ENCODE data around the gene SELP. TPM values are rescaled to one million over a fixed set of nuclear protein-coding genes. Genes with fewer than 3 reads are reported as not detected.
A peak's percentile ranks its signal among the peaks of the same experiment; 100 is the strongest.
"Not testable (repeated sequence)": the region's sequence is repeated elsewhere in the genome, so short reads cannot be mapped to it uniquely, and the experiment has no call there.

The SELP gene
- 1 to 10 TPM in 1 of 2 experiments, under 1 TPM in 1; 0.42 to 1.1 TPM for total RNA-seq

DNA sequence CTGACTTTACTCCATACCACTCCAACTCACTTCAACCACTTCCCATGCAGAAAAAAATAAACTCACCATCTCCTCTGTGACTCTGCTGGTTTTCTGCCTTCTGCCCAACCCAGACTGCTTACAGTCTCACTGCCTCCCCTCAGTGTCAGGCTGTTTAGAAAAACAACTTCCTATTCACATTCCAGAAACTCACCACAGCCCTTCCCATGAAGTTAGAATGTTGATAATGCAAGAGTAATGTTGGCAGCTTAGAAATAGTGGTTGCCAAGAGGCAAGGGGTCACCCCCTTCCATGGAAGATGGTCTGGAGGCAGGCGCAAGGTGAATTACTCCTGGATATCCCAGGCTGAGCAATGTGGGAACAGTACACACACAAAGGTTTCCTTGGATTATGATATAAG, at the start of gene SELP:
Gene SELP (minus strand): TSS at position 119 of the 400 bp plus-strand sequence. CDS start 50 bp downstream, at position 69.
- Mint-ChIP-seq H3K27me3 (no peaks in the 10 kb centered on the region), H3K27ac (no peak within 1 kb of the TSS), H3K4me1 (peaks cover 41% of the 10 kb centered on the region), H3K36me3 (peaks cover 19% of the 10 kb centered on the region), H3K9me3 (peaks cover 18% of the 10 kb centered on the region), H3K4me3 (no peak within 1 kb of the TSS)
- DNase-seq, result no peak

DNA sequence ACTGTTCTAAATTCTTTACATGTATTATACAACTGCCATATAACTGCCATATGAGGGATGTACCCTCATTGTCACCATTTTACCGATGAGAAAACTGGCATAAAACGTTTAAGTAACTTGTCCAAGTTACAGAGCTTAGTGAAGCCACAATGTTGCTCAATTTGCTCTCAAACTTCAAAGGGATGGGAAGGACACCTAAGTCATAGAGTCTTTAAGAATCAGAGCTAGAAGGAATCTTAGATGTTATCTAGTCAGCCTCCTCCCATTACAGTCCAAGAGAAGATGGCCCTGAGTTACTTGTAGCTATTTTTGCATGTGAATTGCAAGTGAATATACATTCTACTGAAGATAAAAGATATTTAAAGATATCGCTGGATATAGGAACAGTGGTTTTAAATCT, 49.8 kb upstream of the SELP start:
- Mint-ChIP-seq H3K4me1 (peaks cover 60% of the 10 kb centered on the region), H3K9me3 (peaks cover 4% of the 10 kb centered on the region), H3K4me3 (no peak overlapping the region), H3K27me3 (no peaks in the 10 kb centered on the region), H3K27ac (peak overlapping the region; percentile 87), H3K36me3 (peaks cover 2% of the 10 kb centered on the region)
- no peak for DNase-seq

DNA sequence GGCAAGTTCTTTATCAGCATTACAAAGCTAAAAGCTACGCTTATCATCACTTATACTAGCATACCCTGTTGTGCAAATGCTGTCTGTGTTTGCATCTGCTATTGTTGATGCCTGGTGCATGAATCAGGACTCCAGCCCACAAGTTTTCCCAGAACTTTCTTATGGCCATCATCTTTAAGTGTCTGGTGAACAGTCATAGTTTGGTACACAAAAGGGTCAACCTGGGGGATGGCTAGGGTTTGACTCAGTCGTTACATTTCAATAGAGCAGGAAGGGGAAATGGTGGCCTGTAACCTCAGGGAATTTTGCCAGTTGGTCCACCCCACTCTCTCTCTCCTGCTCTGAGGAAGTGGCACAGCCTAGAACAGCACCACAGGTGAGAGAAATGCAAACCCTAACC, 46.1 kb upstream of the SELP start:
- Mint-ChIP-seq H3K4me1 (peaks cover 52% of the 10 kb centered on the region), H3K36me3 (peaks cover 9% of the 10 kb centered on the region), H3K9me3 (peaks cover 12% of the 10 kb centered on the region), H3K4me3 (no peak overlapping the region), H3K27me3 (no peaks in the 10 kb centered on the region), H3K27ac (peak overlapping the region; percentile 4)
- no peak for DNase-seq

DNA sequence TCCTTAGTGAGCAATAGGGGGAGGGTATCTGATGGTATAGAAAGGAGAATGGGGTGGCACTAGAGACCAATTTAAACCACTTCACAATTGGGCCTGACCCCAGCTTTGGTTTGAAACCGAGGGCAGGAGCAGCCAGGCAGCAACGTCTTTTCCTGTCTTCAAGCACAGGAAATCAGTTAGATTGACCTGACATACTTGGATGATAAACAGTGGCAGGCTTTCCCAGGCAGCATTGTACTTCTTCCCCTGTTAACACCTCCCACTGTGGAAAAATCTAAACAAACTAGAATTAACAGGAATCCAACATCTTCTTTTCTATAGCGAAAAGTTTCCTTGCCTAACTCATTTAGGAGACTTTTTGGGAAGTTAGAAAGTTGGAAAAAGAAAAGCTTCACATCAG, 40.9 kb upstream of the SELP start:
- H3K36me3 Mint-ChIP-seq, result peaks cover 41% of the 10 kb centered on the region
- peak overlapping the region; percentile 56 for H3K27ac Mint-ChIP-seq
- no peaks in the 10 kb centered on the region for H3K27me3 Mint-ChIP-seq
- H3K4me1 Mint-ChIP-seq, result peaks cover 53% of the 10 kb centered on the region
- H3K9me3 Mint-ChIP-seq, result peaks cover 25% of the 10 kb centered on the region
- H3K4me3 Mint-ChIP-seq, result no peak overlapping the region
- no peak for DNase-seq

DNA sequence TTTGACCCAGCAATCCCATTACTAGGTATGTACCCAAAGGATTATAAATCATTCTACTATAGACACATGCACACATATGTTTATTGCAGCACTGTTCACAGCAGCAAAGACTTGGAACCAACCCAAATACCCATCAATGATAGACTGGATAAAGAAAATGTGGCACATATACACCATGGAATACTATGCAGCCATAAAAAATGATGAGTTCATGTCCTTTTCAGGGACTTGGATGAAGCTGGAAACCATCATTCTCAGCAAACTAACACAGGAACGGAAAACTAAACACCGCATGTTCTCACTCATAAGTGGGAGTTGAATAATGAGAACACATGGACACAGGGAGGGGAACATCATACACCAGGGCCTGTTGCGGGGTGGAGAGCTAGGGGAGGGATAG, 40.3 kb upstream of the SELP start:
- Mint-ChIP-seq H3K9me3 (peaks cover 25% of the 10 kb centered on the region), H3K36me3 (peaks cover 41% of the 10 kb centered on the region)
- H3K4me3 Mint-ChIP-seq, result not testable (repeated sequence)

DNA sequence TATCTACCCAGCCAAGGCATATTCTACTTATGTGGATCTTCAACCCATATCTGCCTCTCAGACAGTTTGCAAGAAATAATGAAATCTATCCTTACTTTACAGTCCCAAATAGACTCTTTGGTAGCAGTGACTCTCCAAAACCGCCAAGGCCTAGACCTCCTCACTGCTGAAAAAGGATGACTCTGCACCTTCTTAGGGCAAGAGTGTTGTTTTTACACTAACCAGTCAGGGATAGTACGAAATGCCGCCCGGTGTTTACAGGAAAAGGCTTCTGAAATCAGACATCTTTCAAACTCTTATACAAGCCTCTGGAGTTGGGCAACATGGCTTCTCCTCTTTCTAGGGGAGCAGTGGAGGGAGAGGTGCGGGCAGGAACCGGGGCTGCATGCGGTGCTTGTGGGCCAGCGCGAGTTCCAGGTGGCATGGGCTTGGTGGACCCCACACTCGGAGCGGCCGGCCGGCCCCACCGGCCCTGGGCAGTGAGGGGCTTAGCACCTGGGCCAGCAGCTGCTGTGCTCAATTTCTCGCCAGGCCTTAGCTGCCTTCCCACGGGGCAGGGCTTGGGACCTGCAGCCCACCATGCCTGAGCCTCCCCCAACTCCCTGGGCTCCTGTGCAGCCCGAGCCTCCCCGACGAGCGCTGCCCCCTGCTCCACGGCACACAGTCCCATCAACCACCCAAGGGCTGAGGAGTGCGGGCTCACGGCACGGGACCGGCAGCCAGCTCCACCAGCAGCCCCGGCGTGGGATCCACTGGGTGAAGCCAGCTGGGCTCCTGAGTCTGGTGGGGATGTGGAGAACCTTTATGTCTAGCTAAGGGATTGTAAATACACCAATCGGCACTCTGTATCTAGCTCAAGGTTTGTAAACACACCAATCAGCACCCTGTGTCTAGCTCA, 38.0 kb upstream of the SELP start:
- H3K27me3 Mint-ChIP-seq, DNase-seq: not testable (repeated sequence)
- Mint-ChIP-seq H3K4me1 (peaks cover 60% of the 10 kb centered on the region), H3K36me3 (peaks cover 42% of the 10 kb centered on the region), H3K27ac (peak overlapping the region; percentile 93), H3K9me3 (peaks cover 23% of the 10 kb centered on the region), H3K4me3 (peak overlapping the region; percentile 56)

More for the DNA sequence above, 40.3 kb upstream of the SELP start:
- not testable (repeated sequence) for DNase-seq, H3K27me3 Mint-ChIP-seq, H3K27ac Mint-ChIP-seq
- H3K4me1 Mint-ChIP-seq, result peaks cover 49% of the 10 kb centered on the region

GRCh38 chr1:169667227-169667639, 37.3 kb upstream of the SELP start:
- Mint-ChIP-seq H3K36me3 (peaks cover 37% of the 10 kb centered on the region), H3K4me1 (peaks cover 63% of the 10 kb centered on the region), H3K9me3 (peaks cover 16% of the 10 kb centered on the region), H3K27ac (peak overlapping the region; percentile 93), H3K4me3 (peak overlapping the region; percentile 56)
- not testable (repeated sequence) for H3K27me3 Mint-ChIP-seq, DNase-seq

DNA sequence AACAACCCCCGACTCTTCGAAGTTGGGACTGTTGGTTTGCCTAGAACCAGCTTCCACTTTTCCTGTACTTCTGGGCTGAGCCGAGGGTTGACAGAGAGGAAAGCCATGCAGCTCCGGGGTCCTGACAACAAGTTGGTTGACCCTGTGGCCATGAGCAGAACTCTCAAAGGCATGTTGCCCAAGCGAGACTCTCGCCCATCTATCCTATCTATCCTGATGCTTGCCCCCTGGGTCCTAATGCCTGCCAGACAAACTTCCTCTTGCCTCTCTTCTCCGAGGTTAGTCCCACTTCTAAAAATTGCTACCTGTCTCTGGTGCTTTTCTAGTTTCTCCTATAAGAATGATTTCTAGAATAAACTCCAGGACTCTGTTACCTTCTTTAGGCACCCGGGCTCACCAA, 32.8 kb upstream of the SELP start:
- H3K4me3 Mint-ChIP-seq, result peak overlapping the region; percentile 53
- not testable (repeated sequence) for H3K27me3 Mint-ChIP-seq, DNase-seq, H3K27ac Mint-ChIP-seq
- H3K36me3 Mint-ChIP-seq, result peaks cover 42% of the 10 kb centered on the region
- H3K4me1 Mint-ChIP-seq, result peaks cover 47% of the 10 kb centered on the region
- H3K9me3 Mint-ChIP-seq, result peaks cover 29% of the 10 kb centered on the region

DNA sequence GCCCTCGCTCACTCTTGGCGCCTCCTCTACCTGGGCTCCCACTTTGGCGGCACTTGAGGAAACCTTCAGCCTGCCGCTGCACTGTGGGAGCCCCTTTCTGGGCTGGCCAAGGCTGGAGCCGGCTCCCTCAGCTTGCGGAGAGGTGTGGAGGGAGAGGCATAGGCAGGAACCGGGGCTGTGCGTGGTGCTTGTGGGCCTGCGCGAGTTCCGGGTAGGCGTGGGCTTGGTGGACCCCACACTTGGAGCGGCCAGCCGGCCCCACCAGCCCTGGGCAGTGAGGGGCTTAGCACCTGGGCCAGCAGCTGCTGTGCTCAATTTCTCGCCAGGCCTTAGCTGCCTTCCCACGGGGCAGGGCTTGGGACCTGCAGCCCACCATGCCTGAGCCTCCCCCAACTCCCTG, 31.1 kb upstream of the SELP start:
- H3K4me3 Mint-ChIP-seq, H3K27me3 Mint-ChIP-seq, DNase-seq, H3K27ac Mint-ChIP-seq: not testable (repeated sequence)
- peaks cover 37% of the 10 kb centered on the region for H3K4me1 Mint-ChIP-seq
- H3K36me3 Mint-ChIP-seq, result peaks cover 45% of the 10 kb centered on the region
- peaks cover 39% of the 10 kb centered on the region for H3K9me3 Mint-ChIP-seq

GRCh38 chr1:169658777-169659176, 28.9 kb upstream of the SELP start:
- Mint-ChIP-seq H3K4me1 (peaks cover 39% of the 10 kb centered on the region), H3K9me3 (peaks cover 47% of the 10 kb centered on the region), H3K36me3 (peaks cover 59% of the 10 kb centered on the region)
- not testable (repeated sequence) for H3K27me3 Mint-ChIP-seq, H3K27ac Mint-ChIP-seq, H3K4me3 Mint-ChIP-seq, DNase-seq

GRCh38 chr1:169653873-169654272, 23.9 kb upstream of the SELP start:
- H3K27ac Mint-ChIP-seq, result no peak overlapping the region
- no peak overlapping the region for H3K4me3 Mint-ChIP-seq
- H3K27me3 Mint-ChIP-seq, result no peaks in the 10 kb centered on the region
- DNase-seq, result no peak
- H3K36me3 Mint-ChIP-seq, result peaks cover 44% of the 10 kb centered on the region
- H3K9me3 Mint-ChIP-seq, result peaks cover 45% of the 10 kb centered on the region
- peaks cover 41% of the 10 kb centered on the region for H3K4me1 Mint-ChIP-seq

- Mint-ChIP-seq H3K27me3 (no peaks in the 10 kb centered on the region), H3K4me3 (no peak overlapping the region), H3K9me3 (peaks cover 34% of the 10 kb centered on the region), H3K4me1 (peaks cover 45% of the 10 kb centered on the region), H3K36me3 (peaks cover 40% of the 10 kb centered on the region), H3K27ac (no peak overlapping the region)
- no peak for DNase-seq
Observed at GRCh38 chr1:169651035-169651434, 21.1 kb upstream of the SELP start.

DNA sequence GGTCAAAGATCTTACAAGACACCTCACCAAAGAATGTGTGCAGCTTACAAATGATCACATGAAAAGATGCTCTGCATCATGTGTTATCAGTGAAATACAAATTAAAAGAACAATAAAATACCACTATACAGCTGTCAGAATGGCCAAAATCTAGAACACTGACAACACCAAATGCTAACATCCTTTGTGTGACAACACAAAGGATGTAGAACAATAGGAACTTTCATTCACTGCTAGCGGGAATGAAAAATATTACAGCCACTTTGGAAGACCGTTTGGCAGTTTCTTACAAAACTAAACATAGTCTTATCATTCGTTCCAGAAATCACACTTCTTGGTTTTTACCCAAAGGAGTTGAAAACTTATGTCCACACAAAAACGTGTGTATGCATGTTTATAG, 20.6 kb upstream of the SELP start:
- Mint-ChIP-seq H3K27ac (no peak overlapping the region), H3K36me3 (peaks cover 36% of the 10 kb centered on the region), H3K9me3 (peaks cover 34% of the 10 kb centered on the region), H3K4me1 (peaks cover 45% of the 10 kb centered on the region), H3K4me3 (no peak overlapping the region), H3K27me3 (no peaks in the 10 kb centered on the region)
- no peak for DNase-seq

GRCh38 chr1:169648709-169649108, 18.8 kb upstream of the SELP start:
- Mint-ChIP-seq H3K36me3 (peaks cover 27% of the 10 kb centered on the region), H3K27ac (peak overlapping the region; percentile 92), H3K4me3 (peak overlapping the region; percentile 29), H3K4me1 (peaks cover 40% of the 10 kb centered on the region), H3K27me3 (no peaks in the 10 kb centered on the region), H3K9me3 (peaks cover 23% of the 10 kb centered on the region)
- DNase-seq, result no peak

- no peaks in the 10 kb centered on the region for H3K27me3 Mint-ChIP-seq
Observed at GRCh38 chr1:169648187-169648586, 18.3 kb upstream of the SELP start.

DNA sequence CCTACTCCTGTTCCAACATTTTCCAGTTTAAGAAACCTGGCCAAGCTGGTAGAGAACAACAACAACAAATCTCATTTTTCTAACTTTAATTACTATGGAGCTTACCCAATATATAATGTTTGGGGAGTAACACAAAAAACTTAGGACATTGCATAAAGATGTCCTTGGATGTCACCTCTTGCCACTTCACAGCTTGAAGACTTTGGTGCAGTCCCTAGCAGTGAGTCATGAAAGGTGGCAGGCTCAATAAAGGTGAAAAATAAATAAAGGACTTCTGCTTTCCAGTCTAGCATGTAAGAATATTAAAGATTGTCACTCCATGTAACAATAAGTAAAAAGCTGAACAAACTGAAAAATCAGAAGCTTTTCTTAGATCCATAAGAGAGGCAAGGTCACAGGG, 17.6 kb upstream of the SELP start:
- DNase-seq, result no peak
- Mint-ChIP-seq H3K9me3 (peaks cover 23% of the 10 kb centered on the region), H3K4me3 (no peak overlapping the region), H3K4me1 (peaks cover 37% of the 10 kb centered on the region), H3K27ac (peak overlapping the region; percentile 92), H3K27me3 (no peaks in the 10 kb centered on the region), H3K36me3 (peaks cover 27% of the 10 kb centered on the region)

More at GRCh38 chr1:169648187-169648586, 18.3 kb upstream of the SELP start:
- Mint-ChIP-seq H3K4me3 (peak overlapping the region; percentile 44), H3K27ac (peak overlapping the region; percentile 92), H3K36me3 (peaks cover 27% of the 10 kb centered on the region), H3K9me3 (peaks cover 23% of the 10 kb centered on the region), H3K4me1 (peaks cover 37% of the 10 kb centered on the region)
- DNase-seq, result no peak
